HG02852 (cell line): Measurements from ENCODE around the gene BAG5.

Experiments used
- ATAC-seq: cut with Tn5 transposase; IDR thresholded peaks from one replicate; pipeline ENCODE4 v1.9.1; 2021; ENCODE audit warnings: mild to moderate bottlenecking, moderate library complexity; ENCODE audit not compliant: unreplicated experiment

BAG5 gene

GRCh38 chr14:103568952-103569351 lies 6.5 kb upstream of the BAG5 start:
- no peak for ATAC-seq

- no peak for ATAC-seq
Observed at GRCh38 chr14:103563844-103564505, 1.5 kb upstream of the BAG5 start.

GRCh38 chr14:103563226-103563620 lies 766 bp upstream of the BAG5 start:
- ATAC-seq = no peak

GRCh38 chr14:103562179-103562428 lies 353 bp downstream of the BAG5 start:
- ATAC-seq = peak; percentile 37

- ATAC-seq = peak; percentile 31
Observed at GRCh38 chr14:103561381-103562178, 877 bp downstream of the BAG5 start.

GRCh38 chr14:103560691-103561090 lies 1.8 kb downstream of the BAG5 start:
- ATAC-seq = no peak

- no peak for ATAC-seq
Observed at GRCh38 chr14:103559766-103560165, 2.7 kb downstream of the BAG5 start.

GRCh38 chr14:103558071-103558882 lies 4.2 kb downstream of the BAG5 start:
- no peak for ATAC-seq

GRCh38 chr14:103556946-103557758 lies 5.3 kb downstream of the BAG5 start:
- ATAC-seq = no peak

GRCh38 chr14:103555559-103556337 lies 6.7 kb downstream of the BAG5 start:
- ATAC-seq = no peak

GRCh38 chr14:103552846-103553210 lies 9.6 kb downstream of the BAG5 start:
- ATAC-seq = no peak

GRCh38 chr14:103552011-103552845 lies 10.2 kb downstream of the BAG5 start:
- no peak for ATAC-seq

GRCh38 chr14:103551338-103551762 lies 11.1 kb downstream of the BAG5 start:
- ATAC-seq = no peak

GRCh38 chr14:103550451-103551337 lies 11.8 kb downstream of the BAG5 start:
- no peak for ATAC-seq

GRCh38 chr14:103549361-103550311 lies 12.8 kb downstream of the BAG5 start:
- no peak for ATAC-seq

- ATAC-seq = no peak
Observed at GRCh38 chr14:103548463-103549351, 13.8 kb downstream of the BAG5 start.
